Stimulated activated CD8-positive, alpha-beta memory T cell treated with anti-CD3 and anti-CD28 coated beads, Interleukin-2, amount 100 ng/mL, for 48 hours (primary cell): ENCODE results near the gene TYW1B.
"Not testable (repeated sequence)": the region's sequence is repeated elsewhere in the genome, so short reads cannot be mapped to it uniquely, and the experiment has no call there.

Experiments used
- DNase-seq, 2 donors: peaks; one replicate each; pipeline ENCODE4 v3.0.0-alpha.2; 2020; ENCODE audit warnings: low read depth in 2 of 2

TYW1B gene

GRCh38 chr7:72827839-72828591 lies at the start of gene TYW1B:
Gene TYW1B (minus strand): TSS chr7:72828200. CDS start chr7:72828075, 125 bp downstream.
- peak; percentile 89 to 95 for DNase-seq

- DNase-seq = not testable (repeated sequence)
These were observed 39.6 kb upstream of the TYW1B start for GRCh38 chr7:72867591-72867990.

- not testable (repeated sequence) for DNase-seq
These were observed 30.9 kb upstream of the TYW1B start for GRCh38 chr7:72858846-72859400.

- DNase-seq = not testable (repeated sequence)
These were observed 29.9 kb upstream of the TYW1B start for GRCh38 chr7:72857925-72858324.

- not testable (repeated sequence) for DNase-seq
These were observed 27.3 kb upstream of the TYW1B start for GRCh38 chr7:72855261-72855660.

- DNase-seq = not testable (repeated sequence)
These were observed 24.9 kb upstream of the TYW1B start for GRCh38 chr7:72852937-72853336.

- DNase-seq = not testable (repeated sequence)
These were observed 22.7 kb upstream of the TYW1B start for GRCh38 chr7:72850746-72851145.

- DNase-seq = not testable (repeated sequence)
These were observed 16.1 kb upstream of the TYW1B start for GRCh38 chr7:72844146-72844545.

- DNase-seq = not testable (repeated sequence)
These were observed 15.2 kb upstream of the TYW1B start for GRCh38 chr7:72843166-72843565.

- DNase-seq = not testable (repeated sequence)
These were observed 13.0 kb upstream of the TYW1B start for GRCh38 chr7:72840966-72841511.

- DNase-seq = not testable (repeated sequence)
These were observed 10.3 kb upstream of the TYW1B start for GRCh38 chr7:72838315-72838714.

- DNase-seq = not testable (repeated sequence)
These were observed 9.3 kb upstream of the TYW1B start for GRCh38 chr7:72837291-72837690.

GRCh38 chr7:72830567-72830966 lies 2.6 kb upstream of the TYW1B start:
- DNase-seq = not testable (repeated sequence)

- DNase-seq = peak; percentile 15 to 27
These were observed 1.8 kb upstream of the TYW1B start for GRCh38 chr7:72829687-72830354.

- peak; percentile 87 to 94 for DNase-seq
These were observed 1.3 kb upstream of the TYW1B start for GRCh38 chr7:72829291-72829686.

GRCh38 chr7:72823765-72824732 lies 4.0 kb downstream of the TYW1B start:
- DNase-seq = not testable (repeated sequence)

- not testable (repeated sequence) for DNase-seq
These were observed 5.5 kb downstream of the TYW1B start for GRCh38 chr7:72822497-72822896.

- not testable (repeated sequence) for DNase-seq
These were observed 9.2 kb downstream of the TYW1B start for GRCh38 chr7:72818663-72819361.

GRCh38 chr7:72817661-72818060 lies 10.3 kb downstream of the TYW1B start:
- not testable (repeated sequence) for DNase-seq

GRCh38 chr7:72816370-72817157 lies 11.4 kb downstream of the TYW1B start:
- not testable (repeated sequence) for DNase-seq
